Endothelial cell of umbilical vein (primary cell): Measurements from ENCODE around the gene LGALSL. TPM values are rescaled to one million over a fixed set of nuclear protein-coding genes. Genes with fewer than 3 reads are reported as not detected.

Source experiments
- BruUV-seq: library from RNA; stranded (reverse); fragments of 400-500 nt; replicated peaks from 2 replicates; lab custom pipeline; 2021; lab: Mats Ljungman, UMichigan
- CTCF ChIA-PET: fragments of 300-600, 350-600 bp; sonication (Branson Sonifier 250); formaldehyde crosslinking; loops from one replicate; lab custom pipeline; 2021; ENCODE audit warnings: antibody characterized with exemption, inconsistent platforms; lab: Charles Lee
- POLR2A ChIA-PET: fragments of 300-600, 350-600 bp; sonication (Branson Sonifier 250); formaldehyde crosslinking; loops from one replicate; lab custom pipeline; 2021; ENCODE audit warnings: antibody characterized with exemption, inconsistent platforms; lab: Charles Lee
- DNase-seq: peaks from one replicate; pipeline ENCODE4 v3.0.0-alpha.2; 2011; ENCODE audit warnings: low read depth, low spot score
- FAIRE-seq: peaks from 2 replicates; lab custom pipeline; 2011; peaks lifted over from hg19 to GRCh38; lab: Jason Lieb, UNC
- H2AFZ ChIP-seq: 2 replicates; pipeline ENCODE4 v1.6.0; 2012; ENCODE audit warnings: low read depth, low read length, control low read depth, inconsistent platforms
- H3K27ac ChIP-seq: 2 replicates; pipeline ENCODE4 v1.5.1; 2011; ENCODE audit warnings: low read depth, mild to moderate bottlenecking, control low read depth, low read length, moderate library complexity; ENCODE audit not compliant: insufficient read depth
- H3K27me3 ChIP-seq, 2 experiments: 2 replicates each; pipeline versions ENCODE4 v1.6.0 to v1.6.1; 2011; ENCODE audit warnings: low read length in 2 of 2, mixed read lengths in 1 of 2; ENCODE audit not compliant: control insufficient read depth in 2 of 2, insufficient read depth in 2 of 2
- H3K36me3 ChIP-seq, 2 experiments: 2 replicates in 1 of 2; 3 replicates in 1 of 2; pipeline ENCODE4 v1.5.1; 2011; ENCODE audit warnings: low read length in 2 of 2, mild to moderate bottlenecking in 1 of 2, moderate library complexity in 1 of 2; ENCODE audit not compliant: control insufficient read depth in 2 of 2, insufficient read depth in 2 of 2; ENCODE audit errors: extremely low read depth in 1 of 2
- H3K4me1 ChIP-seq: 3 replicates; pipeline ENCODE4 v1.5.1; 2011; ENCODE audit warnings: mild to moderate bottlenecking, low read length; ENCODE audit not compliant: control insufficient read depth, insufficient read depth; ENCODE audit errors: extremely low read depth
- H3K4me2 ChIP-seq: 2 replicates; pipeline ENCODE4 v1.6.1; 2011; ENCODE audit warnings: low read length, control low read depth, mixed read lengths; ENCODE audit not compliant: insufficient read depth
- H3K4me3 ChIP-seq, 3 experiments: fragments of 200-600 bp in 1 of 3; sonication (generic), shearing (Covaris generic) in 1 of 3; replicated peaks in 1 of 3; 2 replicates each; pipeline ENCODE4 v1.5.1; 2011 to 2016; ENCODE audit warnings: control low read depth in 3 of 3, low read length in 3 of 3, mild to moderate bottlenecking in 2 of 3, inconsistent platforms in 1 of 3, low read depth in 1 of 3, moderate library complexity in 1 of 3; ENCODE audit not compliant: insufficient read depth in 1 of 3
- H3K79me2 ChIP-seq: 2 replicates; pipeline ENCODE4 v1.6.0; 2012; ENCODE audit warnings: low read length, inconsistent platforms; ENCODE audit not compliant: control insufficient read depth, insufficient read depth
- H3K9ac ChIP-seq: replicated peaks from 2 replicates; pipeline ENCODE3; 2011; ENCODE audit warnings: low read length, control low read depth; ENCODE audit not compliant: insufficient read depth; ENCODE audit errors: extremely low read depth
- H3K9me1 ChIP-seq: replicated peaks from 3 replicates; pipeline ENCODE4 v1.6.0; 2011; ENCODE audit warnings: mild to moderate bottlenecking, low read length; ENCODE audit not compliant: control insufficient read depth, insufficient read depth; ENCODE audit errors: extremely low read depth
- H3K9me3 ChIP-seq: replicated peaks from 2 replicates; pipeline ENCODE4 v1.5.1; 2012; ENCODE audit warnings: low read length, inconsistent platforms; ENCODE audit not compliant: control insufficient read depth, insufficient read depth
- H4K20me1 ChIP-seq: replicated peaks from 2 replicates; pipeline ENCODE3; 2011; ENCODE audit warnings: mild to moderate bottlenecking, low read length; ENCODE audit not compliant: control insufficient read depth, insufficient read depth; ENCODE audit errors: extremely low read depth
- CTCF ChIP-seq, 2 donors: IDR thresholded peaks; 1 replicate in 1 of 2; 2 replicates in 1 of 2; pipeline ENCODE4 v1.5.1; 2011; ENCODE audit warnings: low read length in 2 of 2, mild to moderate bottlenecking in 2 of 2, moderate library complexity in 2 of 2, control low read depth in 1 of 2, inconsistent platforms in 1 of 2, low read depth in 1 of 2; ENCODE audit not compliant: insufficient read depth in 1 of 2; ENCODE audit errors: extremely low read depth in 1 of 2
- EZH2 ChIP-seq: IDR thresholded peaks from 2 replicates; pipeline ENCODE4 v1.6.1; 2012; ENCODE audit warnings: borderline replicate concordance, low read depth, mild to moderate bottlenecking, moderate library complexity, low read length, inconsistent platforms; ENCODE audit not compliant: severe bottlenecking
- FOS ChIP-seq: IDR thresholded peaks from 2 replicates; pipeline ENCODE4 v1.6.1; 2011; ENCODE audit warnings: mild to moderate bottlenecking, low read length, moderate library complexity, borderline replicate concordance; ENCODE audit not compliant: insufficient read depth
- JUN ChIP-seq: IDR thresholded peaks from 2 replicates; pipeline ENCODE4 v1.6.1; 2011; ENCODE audit warnings: borderline replicate concordance, low read depth; ENCODE audit not compliant: insufficient read length, insufficient read depth
- POLR2A ChIP-seq: IDR thresholded peaks from 2 replicates; pipeline ENCODE4 v1.6.1; 2012; ENCODE audit warnings: low read depth, mild to moderate bottlenecking, control low read depth, low read length
- POLR2AphosphoS5 ChIP-seq: IDR thresholded peaks from 2 replicates; pipeline ENCODE4 v1.6.1; 2012; ENCODE audit warnings: low read depth, mild to moderate bottlenecking, control low read depth, low read length, moderate library complexity; ENCODE audit not compliant: insufficient read depth
- dilution Hi-C: fragments of 300-500 bp; cut with MboI; formaldehyde crosslinking; loops from one replicate; pipeline ENCODE4 v1.15.0; 2019; ENCODE audit warnings: low sequenced_read_pairs; ENCODE audit not compliant: extremely low pct_ligation_motif_present
- intact Hi-C: fragments of 100-400 bp; cut with micrococcal nuclease; formaldehyde crosslinking; loops from one replicate; pipeline ENCODE4 v1.10.0; 2022
- polyA plus RNA-seq, 4 experiments: library from polyadenylated mRNA; depleted of rRNA in 3 of 4; stranded (reverse) in 3 of 4; unstranded in 1 of 4; fragments of >200 nt; gene quantifications; 2 replicates each; pipeline versions ENCODE4 v1.2.1 to v1.2.3, GENCODE V29; 2011 to 2012; ENCODE audit warnings: missing spikeins in 1 of 4
- total RNA-seq: library from RNA; stranded (reverse); gene quantifications from 2 replicates; pipeline ENCODE4 v1.2.3, GENCODE V29; 2021
- TF ChIP-seq, protein P1 (sequence below): IDR thresholded peaks from 2 replicates; pipeline ENCODE4 v1.6.1; 2011; ENCODE audit not compliant: insufficient read depth, insufficient read length

The LGALSL gene
- total and polyA plus RNA-seq, 2 donors (not counting 3 experiments of a cell fraction or from before 2014, with no cell fraction given): 2.3 to 2.6 TPM

DNA sequence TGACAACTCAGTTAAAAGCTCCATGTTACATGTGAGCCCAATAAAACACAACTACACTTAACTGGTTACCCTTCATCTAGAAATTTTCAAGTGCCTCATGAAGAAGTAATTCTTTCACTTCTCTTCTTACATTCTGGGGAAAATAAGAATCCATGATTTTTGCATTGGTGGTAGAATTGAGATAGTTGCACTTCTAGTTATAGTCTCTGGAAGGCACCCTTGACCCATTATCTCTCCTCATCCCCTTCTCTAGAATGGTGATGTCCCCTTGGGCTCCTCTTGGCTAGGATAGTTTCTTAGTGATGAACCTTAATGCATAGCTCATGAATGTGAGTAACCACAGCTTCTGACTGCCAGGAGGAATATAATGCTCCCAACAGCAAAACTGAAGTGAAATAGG is 3.6 kb downstream of the LGALSL start:
- peaks cover 8% of the 10 kb centered on the region for H3K4me1 ChIP-seq
- no peaks in the 10 kb centered on the region for H3K9me1 ChIP-seq
- H3K4me2 ChIP-seq: no peak overlapping the region
- H3K27ac ChIP-seq: no peak overlapping the region
- H3K9me3 ChIP-seq: no peaks in the 10 kb centered on the region
- intact Hi-C loops: no loop called here
- H3K27me3 ChIP-seq: no peaks in the 10 kb centered on the region
- H3K9ac ChIP-seq: no peak overlapping the region
- no peaks in the 10 kb centered on the region for H3K36me3 ChIP-seq
- no peak overlapping the region for H3K4me3 ChIP-seq
- no TSS peak for BruUV-seq
- POLR2A ChIA-PET: no interaction called here
- CTCF ChIA-PET: interaction anchor here (1.0 to 2.8 kb wide), 2 partner anchors 31 to 781 kb away, joined by 3 to 16 read pairs; no protein-coding TSS in a partner anchor
- no peak overlapping the region for H2AFZ ChIP-seq
- H3K79me2 ChIP-seq: no peaks in the 10 kb centered on the region
- H4K20me1 ChIP-seq: no peaks in the 10 kb centered on the region
- no peak for TF ChIP-seq POLR2A
- no peak for TF ChIP-seq JUN
- TF ChIP-seq FOS: no peak
- TF ChIP-seq CTCF (IDR thresholded peaks at IDR 0.05; ENCODE audit: extremely low read depth in 1 of 2, insufficient read depth in 1 of 2, low read depth in 1 of 2, low read length in 2 of 2): no peak
- no peak for TF ChIP-seq POLR2AphosphoS5
- TF ChIP-seq, protein P1, sequence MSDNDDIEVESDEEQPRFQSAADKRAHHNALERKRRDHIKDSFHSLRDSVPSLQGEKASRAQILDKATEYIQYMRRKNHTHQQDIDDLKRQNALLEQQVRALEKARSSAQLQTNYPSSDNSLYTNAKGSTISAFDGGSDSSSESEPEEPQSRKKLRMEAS: no peak
- TF ChIP-seq EZH2: no peak
- FAIRE-seq (no peak), DNase-seq (no peak)
- dilution Hi-C loops: no loop called here
